ENCODE results near the gene SRRM4.

Gene SRRM4

DNA sequence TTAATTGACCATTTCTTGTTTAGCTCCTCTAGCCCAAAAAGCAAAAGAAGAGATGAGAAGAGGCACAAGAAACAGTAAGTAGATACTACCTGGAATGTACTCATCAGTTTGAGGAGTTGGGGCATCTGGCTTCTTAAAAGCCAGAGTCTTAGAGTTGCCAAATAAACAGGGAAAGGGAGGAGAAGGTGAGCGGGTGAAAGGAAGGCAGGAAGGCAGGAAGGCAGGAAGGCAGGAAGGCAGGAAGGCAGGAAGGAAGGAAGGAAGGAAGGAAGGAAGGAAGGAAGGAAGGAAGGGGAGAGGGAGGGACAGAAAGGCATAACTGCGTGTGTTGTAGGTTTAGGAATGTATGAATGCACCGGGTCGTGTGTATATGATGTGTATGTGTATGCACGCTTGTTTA, 140.7 kb downstream of the SRRM4 start:
- no peak for DNase-seq (ENCODE audit: low read depth)

GRCh38 chr12:119122751-119123150, 141.4 kb downstream of the SRRM4 start:
- no peak for DNase-seq (ENCODE audit: low read depth)

GRCh38 chr12:119128527-119128926, 147.2 kb downstream of the SRRM4 start:
- no peak for DNase-seq (ENCODE audit: low read depth)

DNA sequence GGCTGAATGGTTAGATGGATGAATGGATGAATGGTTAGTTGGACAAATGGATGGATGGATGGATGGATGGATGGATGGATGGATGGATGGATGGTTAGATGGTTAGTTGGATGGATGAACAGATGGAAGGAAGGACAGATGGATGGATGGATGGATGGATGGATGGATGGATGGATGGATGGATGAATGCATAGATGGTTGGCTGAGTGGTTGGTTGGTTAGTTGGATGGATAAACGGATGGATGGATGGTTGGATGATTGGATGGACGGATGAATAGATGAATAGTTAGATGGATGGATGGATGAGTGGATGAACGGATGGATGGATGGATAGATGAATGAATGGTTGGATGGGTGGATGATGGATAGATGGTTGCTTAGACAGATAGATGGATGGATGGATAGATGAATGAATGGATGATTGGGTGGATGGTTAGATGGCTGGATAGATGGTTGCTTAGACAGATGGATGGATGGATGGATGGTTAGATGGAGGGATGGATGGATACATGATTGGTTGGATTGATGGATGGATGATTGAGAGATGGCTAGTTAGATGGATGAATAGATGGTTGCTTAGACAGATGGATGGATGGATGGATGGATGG, 148.6 kb downstream of the SRRM4 start:
- no peak for DNase-seq (ENCODE audit: low read depth)

GRCh38 chr12:119130523-119130922, 149.2 kb downstream of the SRRM4 start:
- no peak for DNase-seq (ENCODE audit: low read depth)

DNA sequence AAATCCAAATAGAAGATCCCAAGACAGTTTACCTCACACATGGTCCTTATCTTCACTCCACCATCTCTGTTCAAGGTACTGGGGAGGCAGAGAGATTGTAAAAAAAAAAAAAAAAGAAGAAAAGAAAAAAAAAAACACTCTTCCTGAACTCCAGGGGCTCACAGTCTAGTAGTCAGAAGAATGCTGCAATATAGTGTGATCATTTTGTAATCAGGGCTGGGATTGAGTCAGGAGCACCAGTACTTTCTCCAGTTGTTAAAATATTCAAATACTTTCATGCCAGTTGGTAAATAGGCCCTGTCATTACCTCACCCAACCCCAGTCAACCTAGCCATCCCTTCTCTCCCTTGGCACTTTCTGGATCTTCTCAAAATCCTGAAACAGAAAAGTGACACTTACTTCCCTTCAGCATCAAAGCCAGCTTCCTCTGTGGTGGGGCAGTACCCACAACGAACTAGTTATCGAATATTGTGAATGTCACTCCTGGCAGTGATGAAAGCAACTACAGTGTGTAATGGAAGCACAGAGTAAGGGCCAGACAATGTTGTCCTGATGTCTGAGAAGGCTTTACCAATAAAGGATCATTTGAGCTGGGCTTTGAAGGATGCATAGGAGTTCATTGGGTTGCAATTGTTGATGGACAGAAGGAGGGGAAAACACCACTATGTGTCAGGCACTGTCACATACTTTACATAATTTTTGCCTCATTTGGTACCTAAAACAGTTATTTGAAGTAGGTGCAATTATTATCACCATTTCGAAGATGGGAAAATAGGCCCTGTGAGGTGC, 153.1 kb downstream of the SRRM4 start:
- no peak for DNase-seq (ENCODE audit: low read depth)

DNA sequence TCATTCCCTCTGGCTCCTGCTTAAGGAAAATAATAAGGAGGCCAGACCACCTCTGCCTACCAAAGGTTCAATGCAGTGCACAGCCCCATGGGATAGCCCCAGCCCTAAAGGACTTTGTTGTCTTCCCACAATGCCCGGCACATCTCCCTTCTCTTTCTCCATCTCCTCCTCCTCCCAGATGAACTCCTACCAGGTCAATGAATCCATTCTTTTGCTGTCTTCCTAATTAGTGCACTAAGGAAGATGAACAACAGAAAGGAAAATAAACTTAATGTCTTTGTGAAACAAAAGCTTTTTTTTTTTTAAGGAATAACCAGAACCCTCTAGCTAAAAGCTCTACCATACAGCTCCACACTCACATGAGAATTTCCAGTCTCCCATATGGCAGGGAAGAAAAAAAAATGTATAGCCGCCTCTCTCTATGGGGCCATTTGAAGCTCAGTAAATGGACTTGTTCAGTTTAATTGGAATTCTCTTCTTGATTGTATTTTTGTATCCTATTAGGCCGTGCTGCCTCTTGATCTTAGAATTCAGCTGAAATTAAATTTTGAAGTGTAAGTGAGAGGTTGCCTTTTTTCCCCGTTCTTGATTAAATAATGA, 155.6 kb downstream of the SRRM4 start:
- DNase-seq (ENCODE audit: low read depth), result no peak

DNA sequence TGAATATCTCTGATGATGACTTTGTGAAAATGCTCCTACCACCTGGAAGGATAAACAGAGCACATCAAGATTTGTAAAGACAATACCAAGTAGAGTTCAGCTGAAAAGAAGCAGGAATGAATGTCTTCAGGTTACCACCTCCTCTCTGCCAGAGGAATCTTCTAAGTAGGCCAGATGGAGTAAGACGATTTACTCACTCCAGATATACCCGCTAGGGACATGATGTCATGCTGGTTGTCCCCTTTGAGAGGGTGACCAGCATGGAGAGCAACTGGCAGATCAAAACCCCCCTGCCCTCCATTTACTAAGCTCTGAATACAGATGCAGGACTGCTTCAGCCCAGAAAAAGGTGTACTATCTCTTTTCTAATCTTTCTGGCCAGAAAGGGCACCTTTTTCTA, 158.1 kb downstream of the SRRM4 start:
- no peak for DNase-seq (ENCODE audit: low read depth)

DNA sequence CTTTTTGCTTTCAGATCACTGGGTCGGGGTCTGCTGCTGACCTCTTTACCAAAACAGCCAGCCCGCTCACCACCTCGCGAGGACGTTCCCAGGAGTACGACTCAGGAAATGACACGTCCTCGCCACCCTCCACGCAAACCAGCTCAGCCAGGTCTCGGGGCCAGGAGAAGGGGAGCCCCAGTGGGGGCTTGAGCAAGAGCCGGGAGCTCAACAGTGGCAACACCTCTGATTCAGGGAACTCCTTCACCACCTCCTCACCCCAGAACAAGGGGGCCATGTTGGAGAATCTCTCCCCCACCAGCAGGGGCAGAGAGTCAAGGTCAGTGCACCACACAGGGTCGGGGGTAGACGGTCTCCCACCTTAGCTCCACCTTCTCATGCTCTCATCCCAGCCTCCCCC, 164.0 kb downstream of the SRRM4 start:
- DNase-seq (ENCODE audit: low read depth), result no peak

- DNase-seq (ENCODE audit: low read depth), result no peak
Measured at GRCh38 chr12:119147847-119148448, 166.6 kb downstream of the SRRM4 start.

DNA sequence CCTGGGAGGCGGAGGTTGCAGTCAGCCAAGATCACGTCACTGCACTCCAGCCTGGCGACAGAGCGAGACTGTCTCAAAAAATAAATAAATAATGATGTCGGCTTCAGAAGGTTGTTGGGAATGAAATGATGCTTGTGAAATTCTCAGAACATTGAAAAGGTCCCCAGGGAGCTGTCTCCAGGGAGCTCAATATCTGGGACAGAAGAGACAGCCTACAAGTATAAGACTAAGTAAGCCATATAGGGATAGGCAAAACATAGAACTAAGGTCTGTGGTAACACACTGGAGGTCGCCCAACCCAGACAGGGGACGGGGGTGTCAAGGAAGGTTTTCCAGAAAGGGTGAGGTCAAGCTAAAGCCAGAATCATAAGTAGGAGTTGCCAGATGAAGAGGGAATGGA, 167.9 kb downstream of the SRRM4 start:
- no peak for DNase-seq (ENCODE audit: low read depth)

- DNase-seq (ENCODE audit: low read depth), result no peak
Measured at GRCh38 chr12:119151445-119152026, 170.2 kb downstream of the SRRM4 start.

- DNase-seq (ENCODE audit: low read depth), result no peak
Measured at GRCh38 chr12:119153477-119154434, 172.4 kb downstream of the SRRM4 start.

GRCh38 chr12:119154435-119154818, 173.1 kb downstream of the SRRM4 start:
- DNase-seq (ENCODE audit: low read depth), result no peak

DNA sequence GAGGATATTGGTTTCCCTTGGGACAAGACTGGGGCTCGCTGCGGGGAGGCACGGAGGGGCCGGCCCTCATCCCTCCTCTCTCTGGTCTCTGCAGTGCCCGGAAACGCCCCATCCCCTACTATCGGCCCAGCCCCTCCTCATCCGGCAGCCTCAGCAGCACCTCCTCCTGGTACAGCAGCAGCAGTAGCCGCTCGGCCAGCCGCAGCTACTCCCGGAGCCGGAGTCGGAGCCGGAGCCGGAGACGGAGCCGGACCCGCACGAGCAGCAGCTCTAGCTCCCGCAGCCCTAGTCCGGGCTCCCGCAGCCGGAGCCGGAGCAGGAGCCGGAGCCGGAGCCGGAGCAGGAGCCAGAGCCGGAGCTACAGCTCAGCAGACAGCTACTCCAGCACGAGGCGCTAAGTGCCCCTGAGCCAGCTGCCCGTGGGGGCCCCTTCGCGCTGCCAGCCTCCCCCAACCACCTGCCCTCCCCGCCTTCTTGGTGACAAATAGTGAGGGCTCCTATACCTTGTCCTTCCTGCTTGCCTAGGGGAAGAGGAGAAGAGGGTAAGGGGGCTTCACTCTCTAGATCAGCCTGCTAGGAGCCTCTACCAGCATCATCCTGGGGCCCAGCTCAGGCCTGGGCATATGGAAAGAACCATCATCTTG, 175.2 kb downstream of the SRRM4 start:
- DNase-seq (ENCODE audit: low read depth), result no peak

DNA sequence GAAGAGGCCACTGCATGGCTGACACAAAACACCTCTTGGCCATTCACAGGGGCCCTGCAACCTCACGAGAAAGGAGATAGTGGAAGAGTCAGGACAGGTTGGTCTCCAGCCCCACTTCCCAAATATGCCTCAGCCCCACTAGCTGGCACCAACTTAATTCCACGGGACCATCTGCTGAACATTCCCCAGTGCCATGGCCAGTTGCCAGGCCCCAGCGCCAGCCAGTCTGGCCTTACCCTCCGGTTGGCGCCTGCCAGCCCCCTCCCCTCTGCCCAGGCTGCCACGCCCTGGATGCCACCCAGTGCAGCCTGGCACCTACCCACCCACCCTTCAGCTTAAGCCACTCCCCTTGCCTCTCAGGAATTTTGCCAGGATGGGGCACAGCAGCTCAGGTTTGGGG, 176.2 kb downstream of the SRRM4 start:
- DNase-seq (ENCODE audit: low read depth), result no peak

GRCh38 chr12:119157978-119158377, 176.6 kb downstream of the SRRM4 start:
- DNase-seq (ENCODE audit: low read depth), result no peak

- no peak for DNase-seq (ENCODE audit: low read depth)
Measured at GRCh38 chr12:119158402-119158801, 177.1 kb downstream of the SRRM4 start.

DNA sequence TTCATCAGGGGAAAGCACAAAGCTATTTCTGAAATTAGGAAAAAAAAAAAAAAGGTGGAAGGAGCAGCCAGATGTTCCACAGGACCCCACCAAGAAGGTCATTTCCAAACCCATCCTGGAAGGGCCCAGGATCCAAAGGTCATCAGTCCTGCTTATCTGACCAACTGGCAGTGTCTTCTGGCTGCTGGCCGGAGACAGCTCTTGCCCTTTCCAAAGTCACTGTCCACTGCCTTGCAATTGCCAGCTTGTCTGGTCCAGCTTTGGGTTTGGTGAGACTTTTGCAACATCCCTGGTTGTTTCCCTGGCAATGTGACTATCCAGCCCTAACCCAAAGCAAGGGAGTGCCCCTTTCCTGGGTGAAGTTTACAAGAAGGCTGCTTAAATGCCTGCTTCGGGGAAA, 178.5 kb downstream of the SRRM4 start:
- no peak for DNase-seq (ENCODE audit: low read depth)

GRCh38 chr12:119167902-119168301, 186.6 kb downstream of the SRRM4 start:
- DNase-seq (ENCODE audit: low read depth), result no peak

- no peak for DNase-seq (ENCODE audit: low read depth)
Measured at GRCh38 chr12:119168721-119169120, 187.4 kb downstream of the SRRM4 start.
